Fibroblast of villous mesenchyme (primary cell): ENCODE data around the gene DYRK1A. TPM values are rescaled to one million over a fixed set of nuclear protein-coding genes. Genes with fewer than 3 reads are reported as not detected.
"Not testable (repeated sequence)": the region's sequence is repeated elsewhere in the genome, so short reads cannot be mapped to it uniquely, and the experiment has no call there.

Experiments used
- DNase-seq: peaks from one replicate; pipeline ENCODE4 v3.0.0-alpha.2; 2010; ENCODE audit warnings: low read depth
- H3K4me3 ChIP-seq: 2 replicates; pipeline ENCODE4 v1.5.1; 2011; ENCODE audit warnings: low read depth, mild to moderate bottlenecking, low read length
- total RNA-seq: library from RNA; depleted of rRNA; stranded (reverse); fragments of >200 nt; gene quantifications from 2 replicates; pipeline ENCODE4 v1.2.3, GENCODE V29; 2012
- TF ChIP-seq, protein P1 (sequence below): IDR thresholded peaks from 2 replicates; pipeline ENCODE4 v1.5.1; 2012; ENCODE audit warnings: low read depth, mild to moderate bottlenecking, low read length; ENCODE audit not compliant: insufficient read depth

DYRK1A gene
- total RNA-seq, 1 donor = 77.7 TPM

GRCh38 chr21:37536616-37537278, 170.2 kb downstream of the DYRK1A start:
- H3K4me3 ChIP-seq = no peak overlapping the region
- no peak for DNase-seq
- TF ChIP-seq, protein P1, sequence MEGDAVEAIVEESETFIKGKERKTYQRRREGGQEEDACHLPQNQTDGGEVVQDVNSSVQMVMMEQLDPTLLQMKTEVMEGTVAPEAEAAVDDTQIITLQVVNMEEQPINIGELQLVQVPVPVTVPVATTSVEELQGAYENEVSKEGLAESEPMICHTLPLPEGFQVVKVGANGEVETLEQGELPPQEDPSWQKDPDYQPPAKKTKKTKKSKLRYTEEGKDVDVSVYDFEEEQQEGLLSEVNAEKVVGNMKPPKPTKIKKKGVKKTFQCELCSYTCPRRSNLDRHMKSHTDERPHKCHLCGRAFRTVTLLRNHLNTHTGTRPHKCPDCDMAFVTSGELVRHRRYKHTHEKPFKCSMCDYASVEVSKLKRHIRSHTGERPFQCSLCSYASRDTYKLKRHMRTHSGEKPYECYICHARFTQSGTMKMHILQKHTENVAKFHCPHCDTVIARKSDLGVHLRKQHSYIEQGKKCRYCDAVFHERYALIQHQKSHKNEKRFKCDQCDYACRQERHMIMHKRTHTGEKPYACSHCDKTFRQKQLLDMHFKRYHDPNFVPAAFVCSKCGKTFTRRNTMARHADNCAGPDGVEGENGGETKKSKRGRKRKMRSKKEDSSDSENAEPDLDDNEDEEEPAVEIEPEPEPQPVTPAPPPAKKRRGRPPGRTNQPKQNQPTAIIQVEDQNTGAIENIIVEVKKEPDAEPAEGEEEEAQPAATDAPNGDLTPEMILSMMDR = no peak

GRCh38 chr21:37537391-37537996, 170.9 kb downstream of the DYRK1A start:
- TF ChIP-seq, protein P1 = no peak
- H3K4me3 ChIP-seq = no peak overlapping the region

GRCh38 chr21:37538971-37539590, 172.5 kb downstream of the DYRK1A start:
- DNase-seq = no peak
- TF ChIP-seq, protein P1 = no peak
- no peak overlapping the region for H3K4me3 ChIP-seq

More at GRCh38 chr21:37537391-37537996, 170.9 kb downstream of the DYRK1A start:
- DNase-seq = no peak

GRCh38 chr21:37541128-37541527, 174.6 kb downstream of the DYRK1A start:
- not testable (repeated sequence) for DNase-seq, H3K4me3 ChIP-seq

- TF ChIP-seq, protein P1 = no peak
- no peak overlapping the region for H3K4me3 ChIP-seq
- DNase-seq = no peak
Measured at GRCh38 chr21:37542512-37542911, 175.9 kb downstream of the DYRK1A start.

- no peak for DNase-seq
- no peak overlapping the region for H3K4me3 ChIP-seq
- TF ChIP-seq, protein P1 = no peak
Measured at GRCh38 chr21:37546299-37546908, 179.8 kb downstream of the DYRK1A start.
